ENCODE measurements around the gene EIF5A. TPM values are rescaled to one million over a fixed set of nuclear protein-coding genes. Genes with fewer than 3 reads are reported as not detected.
"Not testable (repeated sequence)": the region's sequence is repeated elsewhere in the genome, so short reads cannot be mapped to it uniquely, and the experiment has no call there.

The EIF5A gene
- total and polyA plus RNA-seq, 4 donors, result 179 to 506 (median 302) TPM

GRCh38 chr17:7336240-7337175, 29.1 kb downstream of the EIF5A start, which contains the start of gene ACAP1:
ACAP1 (plus strand) TSS chr17:7336529; CDS start chr17:7336735, 206 bp downstream.
- peak within 1 kb of the TSS in 1 of 2 donors; percentile 38 for H3K27ac ChIP-seq (ENCODE audit: low read depth in 1 of 2, low read length in 2 of 2)
- 53% methylated on average over 17 of the region's 17 CpGs for WGBS
- H3K36me3 ChIP-seq (ENCODE audit: control insufficient read depth in 4 of 4, insufficient read depth in 3 of 4, low read depth in 1 of 4, low read length in 3 of 4), result no peaks in the 10 kb centered on the region
- peak within 1 kb of the TSS in 1 of 2 donors; percentile 33 for H3K9ac ChIP-seq (ENCODE audit: low read depth in 1 of 2, low read length in 2 of 2)
- peak; percentile 80 for DNase-seq (ENCODE audit: low spot score)
- H3K4me3 ChIP-seq (ENCODE audit: low read depth in 1 of 3, low read length in 3 of 3), result peak within 1 kb of the TSS in 1 of 3 donors; percentile 28
- H3K9me3 ChIP-seq (ENCODE audit: control insufficient read depth in 4 of 4, low read length in 3 of 4), result no peaks in the 10 kb centered on the region
- H3K4me1 ChIP-seq (ENCODE audit: control insufficient read depth in 4 of 4, insufficient read depth in 4 of 4, low read length in 3 of 4), result no peaks in the 10 kb centered on the region
- TF ChIP-seq SP1 (IDR thresholded peaks at IDR 0.05), result no peak
- TF ChIP-seq YY1 (IDR thresholded peaks at IDR 0.05), result no peak
- TF ChIP-seq, protein P1, sequence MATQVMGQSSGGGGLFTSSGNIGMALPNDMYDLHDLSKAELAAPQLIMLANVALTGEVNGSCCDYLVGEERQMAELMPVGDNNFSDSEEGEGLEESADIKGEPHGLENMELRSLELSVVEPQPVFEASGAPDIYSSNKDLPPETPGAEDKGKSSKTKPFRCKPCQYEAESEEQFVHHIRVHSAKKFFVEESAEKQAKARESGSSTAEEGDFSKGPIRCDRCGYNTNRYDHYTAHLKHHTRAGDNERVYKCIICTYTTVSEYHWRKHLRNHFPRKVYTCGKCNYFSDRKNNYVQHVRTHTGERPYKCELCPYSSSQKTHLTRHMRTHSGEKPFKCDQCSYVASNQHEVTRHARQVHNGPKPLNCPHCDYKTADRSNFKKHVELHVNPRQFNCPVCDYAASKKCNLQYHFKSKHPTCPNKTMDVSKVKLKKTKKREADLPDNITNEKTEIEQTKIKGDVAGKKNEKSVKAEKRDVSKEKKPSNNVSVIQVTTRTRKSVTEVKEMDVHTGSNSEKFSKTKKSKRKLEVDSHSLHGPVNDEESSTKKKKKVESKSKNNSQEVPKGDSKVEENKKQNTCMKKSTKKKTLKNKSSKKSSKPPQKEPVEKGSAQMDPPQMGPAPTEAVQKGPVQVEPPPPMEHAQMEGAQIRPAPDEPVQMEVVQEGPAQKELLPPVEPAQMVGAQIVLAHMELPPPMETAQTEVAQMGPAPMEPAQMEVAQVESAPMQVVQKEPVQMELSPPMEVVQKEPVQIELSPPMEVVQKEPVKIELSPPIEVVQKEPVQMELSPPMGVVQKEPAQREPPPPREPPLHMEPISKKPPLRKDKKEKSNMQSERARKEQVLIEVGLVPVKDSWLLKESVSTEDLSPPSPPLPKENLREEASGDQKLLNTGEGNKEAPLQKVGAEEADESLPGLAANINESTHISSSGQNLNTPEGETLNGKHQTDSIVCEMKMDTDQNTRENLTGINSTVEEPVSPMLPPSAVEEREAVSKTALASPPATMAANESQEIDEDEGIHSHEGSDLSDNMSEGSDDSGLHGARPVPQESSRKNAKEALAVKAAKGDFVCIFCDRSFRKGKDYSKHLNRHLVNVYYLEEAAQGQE (IDR thresholded peaks at IDR 0.05), result no peak
- H3K27me3 ChIP-seq (ENCODE audit: control insufficient read depth in 4 of 4, insufficient read depth in 4 of 4, low read length in 3 of 4), result no peaks in the 10 kb centered on the region

- H3K27ac ChIP-seq (ENCODE audit: low read depth in 1 of 2, low read length in 2 of 2); H3K9ac ChIP-seq (ENCODE audit: low read depth in 1 of 2, low read length in 2 of 2); H3K4me1 ChIP-seq (ENCODE audit: control insufficient read depth in 4 of 4, insufficient read depth in 4 of 4, low read length in 3 of 4); H3K36me3 ChIP-seq (ENCODE audit: control insufficient read depth in 4 of 4, insufficient read depth in 3 of 4, low read depth in 1 of 4, low read length in 3 of 4); H3K9me3 ChIP-seq (ENCODE audit: control insufficient read depth in 4 of 4, low read length in 3 of 4); DNase-seq (ENCODE audit: low spot score); H3K4me3 ChIP-seq (ENCODE audit: low read depth in 1 of 3, low read length in 3 of 3); H3K27me3 ChIP-seq (ENCODE audit: control insufficient read depth in 4 of 4, insufficient read depth in 4 of 4, low read length in 3 of 4): not testable (repeated sequence)
- WGBS, result 70% methylated on average over 7 of the region's 7 CpGs
Observed at GRCh38 chr17:7337600-7337999, 30.2 kb downstream of the EIF5A start.

- no peak for TF ChIP-seq RXRA (IDR thresholded peaks at IDR 0.05)
- no peak for TF ChIP-seq HNF4A (conservative IDR thresholded peaks at IDR 0.05)
- TF ChIP-seq, protein P2, sequence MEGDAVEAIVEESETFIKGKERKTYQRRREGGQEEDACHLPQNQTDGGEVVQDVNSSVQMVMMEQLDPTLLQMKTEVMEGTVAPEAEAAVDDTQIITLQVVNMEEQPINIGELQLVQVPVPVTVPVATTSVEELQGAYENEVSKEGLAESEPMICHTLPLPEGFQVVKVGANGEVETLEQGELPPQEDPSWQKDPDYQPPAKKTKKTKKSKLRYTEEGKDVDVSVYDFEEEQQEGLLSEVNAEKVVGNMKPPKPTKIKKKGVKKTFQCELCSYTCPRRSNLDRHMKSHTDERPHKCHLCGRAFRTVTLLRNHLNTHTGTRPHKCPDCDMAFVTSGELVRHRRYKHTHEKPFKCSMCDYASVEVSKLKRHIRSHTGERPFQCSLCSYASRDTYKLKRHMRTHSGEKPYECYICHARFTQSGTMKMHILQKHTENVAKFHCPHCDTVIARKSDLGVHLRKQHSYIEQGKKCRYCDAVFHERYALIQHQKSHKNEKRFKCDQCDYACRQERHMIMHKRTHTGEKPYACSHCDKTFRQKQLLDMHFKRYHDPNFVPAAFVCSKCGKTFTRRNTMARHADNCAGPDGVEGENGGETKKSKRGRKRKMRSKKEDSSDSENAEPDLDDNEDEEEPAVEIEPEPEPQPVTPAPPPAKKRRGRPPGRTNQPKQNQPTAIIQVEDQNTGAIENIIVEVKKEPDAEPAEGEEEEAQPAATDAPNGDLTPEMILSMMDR (IDR thresholded peaks at IDR 0.05; ENCODE audit: low read depth, low read length, missing input control), result no peak
- no peak for TF ChIP-seq EGR1 (IDR thresholded peaks at IDR 0.05; ENCODE audit: low read depth in 2 of 2)
- TF ChIP-seq RAD21 (IDR thresholded peaks at IDR 0.05), result no peak
- TF ChIP-seq, protein P3, sequence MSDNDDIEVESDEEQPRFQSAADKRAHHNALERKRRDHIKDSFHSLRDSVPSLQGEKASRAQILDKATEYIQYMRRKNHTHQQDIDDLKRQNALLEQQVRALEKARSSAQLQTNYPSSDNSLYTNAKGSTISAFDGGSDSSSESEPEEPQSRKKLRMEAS (IDR thresholded peaks at IDR 0.05), result no peak
- no peaks in the 10 kb centered on the region for H3K4me1 ChIP-seq (ENCODE audit: control insufficient read depth in 4 of 4, insufficient read depth in 4 of 4, low read length in 3 of 4)
- no peak for DNase-seq (ENCODE audit: low spot score)
Observed at GRCh38 chr17:7340179-7340578, 32.8 kb downstream of the EIF5A start.

More at GRCh38 chr17:7340179-7340578, 32.8 kb downstream of the EIF5A start:
- Histone ChIP-seq H3K27me3 (ENCODE audit: control insufficient read depth in 4 of 4, insufficient read depth in 4 of 4, low read length in 3 of 4) (no peaks in the 10 kb centered on the region), H3K36me3 (ENCODE audit: control insufficient read depth in 4 of 4, insufficient read depth in 3 of 4, low read depth in 1 of 4, low read length in 3 of 4) (no peaks in the 10 kb centered on the region), H3K27ac (ENCODE audit: low read depth in 1 of 2, low read length in 2 of 2) (no peak overlapping the region), H3K4me3 (ENCODE audit: low read depth in 1 of 3, low read length in 3 of 3) (no peak overlapping the region), H3K9me3 (ENCODE audit: control insufficient read depth in 4 of 4, low read length in 3 of 4) (no peaks in the 10 kb centered on the region), H3K9ac (ENCODE audit: low read depth in 1 of 2, low read length in 2 of 2) (no peak overlapping the region)
- 78% methylated on average over 2 of the region's 2 CpGs for WGBS
